ENCODE results near the gene SLC10A1. TPM values are rescaled to one million over a fixed set of nuclear protein-coding genes. Genes with fewer than 3 reads are reported as not detected.

SLC10A1 gene
- total and polyA plus RNA-seq, 2 of the 8 experiments (the other 6 are each of a cell fraction or from before 2014, with no cell fraction given), result not detected

- POLR2A ChIA-PET (ENCODE audit: partially characterized antibody), result interaction anchor here (0.9 to 1.5 kb wide), 3 partner anchors 14 to 115 kb away, joined by 3 read pairs; no protein-coding TSS in a partner anchor
- TF ChIP-seq RAD21 (IDR thresholded peaks at IDR 0.05 in 1 of 2, conservative IDR thresholded peaks at IDR 0.05 in 1 of 2; ENCODE audit: low read depth in 2 of 2, low read length in 2 of 2) (peak; percentile 94 to 99), KDM4A (IDR thresholded peaks at IDR 0.05; ENCODE audit: low read depth, low read length, severe bottlenecking) (peak; percentile 55), MAX (IDR thresholded peaks at IDR 0.05) (peak; percentile 93), EP300 (IDR thresholded peaks at IDR 0.05; ENCODE audit: borderline replicate concordance in 1 of 2, low read depth in 2 of 2, low read length in 2 of 2) (0 out of 3 replicates have a peak, but pooled peaks of 1 of the 2 experiments have one; percentile 35), EGR1 (IDR thresholded peaks at IDR 0.05; ENCODE audit: borderline replicate concordance, low read depth, low read length) (0 out of 2 replicates have a peak, but pooled peaks have one; percentile 13), RNF2 (IDR thresholded peaks at IDR 0.05; ENCODE audit: borderline replicate concordance, low read depth, low read length, missing control alignments, poor library complexity, severe bottlenecking) (no peak)
These were observed 70.1 kb downstream of the SLC10A1 start for GRCh38 chr14:69726761-69727511.

More at GRCh38 chr14:69726761-69727511, 70.1 kb downstream of the SLC10A1 start:
- FAIRE-seq (no peak), DNase-seq (ENCODE audit: low read depth in 1 of 2, low spot score in 2 of 2) (peak in 1 of 2 experiments; percentile 93)
- H2BK15ac ChIP-seq (ENCODE audit: low read length), result no peak overlapping the region
- 32% methylated on average over 48 of the region's 51 CpGs; no CpG with 5 or more reads in 1 of the 2 experiments for WGBS, 2 experiments (ENCODE audit: extremely low coverage in 1 of 2, insufficient coverage in 1 of 2, insufficient read length in 1 of 2, insufficient replicate concordance in 2 of 2, low coverage in 1 of 2, low lambda C conversion rate in 2 of 2, missing lambda C conversion rate in 1 of 2)
- peak overlapping the region in 2 of 4 experiments; percentile 23 to 25; a peak in 2 of 7 replicates for H3K9ac ChIP-seq (replicated peaks in 1 of 4; ENCODE audit: extremely low read depth in 1 of 4, low read depth in 3 of 4, low read length in 3 of 4)
- no peak overlapping the region for H2BK120ac ChIP-seq (replicated peaks; ENCODE audit: low read depth, low read length)
- H2BK20ac ChIP-seq (ENCODE audit: low read length), result no peak overlapping the region
- H2BK12ac ChIP-seq (ENCODE audit: low read depth, low read length), result 0 out of 2 replicates have a peak overlapping the region, but pooled peaks have one; percentile 50
- H3K36me3 ChIP-seq (ENCODE audit: control insufficient read depth in 2 of 4, insufficient read depth in 4 of 4, low read length in 3 of 4), result no peaks in the 10 kb centered on the region
- no peak overlapping the region for H3K56ac ChIP-seq (replicated peaks; ENCODE audit: insufficient read length, low read depth, low read length)
- no peak overlapping the region for H3K23ac ChIP-seq (ENCODE audit: insufficient read length)
- H3K4ac ChIP-seq (replicated peaks; ENCODE audit: insufficient read length, low read depth, low read length), result peak overlapping the region; percentile 73
- peak overlapping the region; percentile 0 to 70; a peak in 3 of 4 replicates for H3K4me2 ChIP-seq (ENCODE audit: insufficient read depth in 1 of 2, low read depth in 2 of 2, low read length in 2 of 2)
- peaks cover 0 to 11% (median 9%) of the 10 kb centered on the region in 4 experiments; a peak in 5 of 7 replicates for H3K27me3 ChIP-seq (replicated peaks in 1 of 4; ENCODE audit: control insufficient read depth in 3 of 4, extremely low read depth in 1 of 4, insufficient read depth in 3 of 4, low read length in 3 of 4)
- H3K23me2 ChIP-seq (ENCODE audit: low read depth, low read length), result peaks cover 3% of the 10 kb centered on the region; the same call in 1 of the 2 replicates
- no peak overlapping the region for H2BK5ac ChIP-seq (ENCODE audit: low read depth, low read length)
- H3K4me1 ChIP-seq (replicated peaks in 1 of 4; ENCODE audit: control insufficient read depth in 3 of 4, insufficient read depth in 4 of 4, low read length in 3 of 4), result no peaks in the 10 kb centered on the region; a peak in 3 of 7 replicates
- no peak overlapping the region; the same call in 1 of the 2 replicates for H3K18ac ChIP-seq (ENCODE audit: extremely low read depth, low read length)
- no peak overlapping the region for H3K14ac ChIP-seq (ENCODE audit: insufficient read length)
- CTCF ChIA-PET (ENCODE audit: partially characterized antibody), result interaction anchor here (0.6 to 4.2 kb wide), 48 partner anchors 9 to 587 kb away, joined by 3 to 47 read pairs (median 4); partner anchors contain the start of genes CCDC177, SRSF5 and SUSD6
- peak overlapping the region; percentile 30 for H4K5ac ChIP-seq (ENCODE audit: insufficient read length, low read depth, low read length)
- no peak overlapping the region for H3K27ac ChIP-seq (ENCODE audit: low read depth, low read length)
- peak overlapping the region; percentile 86 for H4K91ac ChIP-seq (replicated peaks; ENCODE audit: insufficient read length, low read length)
- H2AFZ ChIP-seq (ENCODE audit: low read length), result peak overlapping the region; percentile 88; the same call in 1 of the 2 replicates
- H3K9me3 ChIP-seq (ENCODE audit: insufficient read depth in 2 of 2, low read depth in 1 of 2, low read length in 1 of 2), result no peaks in the 10 kb centered on the region
- peak overlapping the region in 3 of 4 experiments; percentile 16 to 52 (median 34); a peak in 5 of 8 replicates for H3K4me3 ChIP-seq (ENCODE audit: extremely low read depth in 1 of 4, insufficient read depth in 2 of 4, low read depth in 3 of 4, low read length in 4 of 4)
- H3K79me2 ChIP-seq (ENCODE audit: control insufficient read depth in 1 of 2, insufficient read depth in 2 of 2, low read length in 2 of 2), result no peaks in the 10 kb centered on the region
- 0 out of 2 replicates have a peak overlapping the region, but pooled peaks have one; percentile 69 for H4K8ac ChIP-seq (ENCODE audit: extremely low read depth, insufficient read depth, low read length)
- H4K20me1 ChIP-seq (replicated peaks in 1 of 2; ENCODE audit: control insufficient read depth in 1 of 2, insufficient read depth in 2 of 2, low read length in 2 of 2), result no peaks in the 10 kb centered on the region
- H2AK5ac ChIP-seq (ENCODE audit: low read depth, low read length), result no peak overlapping the region
- no peaks in the 10 kb centered on the region for H3K79me1 ChIP-seq (ENCODE audit: low read depth, low read length)

All from H1 (cell line).